CD4-positive, alpha-beta T cell treated with Interleukin-17A for 1 hour (primary cell): ENCODE data around the gene STK32C.
"Not testable (repeated sequence)": the region's sequence is repeated elsewhere in the genome, so short reads cannot be mapped to it uniquely, and the experiment has no call there.

Source experiments
- DNase-seq: peaks from one replicate; pipeline ENCODE4 v3.0.0-alpha.2; 2020

Gene STK32C

GRCh38 chr10:132337854-132338253 lies 30.1 kb upstream of the STK32C start:
- DNase-seq: not testable (repeated sequence)

GRCh38 chr10:132336919-132337407 lies 29.2 kb upstream of the STK32C start:
- DNase-seq: peak; percentile 8

- no peak for DNase-seq
Observed at GRCh38 chr10:132336064-132336746, 28.5 kb upstream of the STK32C start.

DNA sequence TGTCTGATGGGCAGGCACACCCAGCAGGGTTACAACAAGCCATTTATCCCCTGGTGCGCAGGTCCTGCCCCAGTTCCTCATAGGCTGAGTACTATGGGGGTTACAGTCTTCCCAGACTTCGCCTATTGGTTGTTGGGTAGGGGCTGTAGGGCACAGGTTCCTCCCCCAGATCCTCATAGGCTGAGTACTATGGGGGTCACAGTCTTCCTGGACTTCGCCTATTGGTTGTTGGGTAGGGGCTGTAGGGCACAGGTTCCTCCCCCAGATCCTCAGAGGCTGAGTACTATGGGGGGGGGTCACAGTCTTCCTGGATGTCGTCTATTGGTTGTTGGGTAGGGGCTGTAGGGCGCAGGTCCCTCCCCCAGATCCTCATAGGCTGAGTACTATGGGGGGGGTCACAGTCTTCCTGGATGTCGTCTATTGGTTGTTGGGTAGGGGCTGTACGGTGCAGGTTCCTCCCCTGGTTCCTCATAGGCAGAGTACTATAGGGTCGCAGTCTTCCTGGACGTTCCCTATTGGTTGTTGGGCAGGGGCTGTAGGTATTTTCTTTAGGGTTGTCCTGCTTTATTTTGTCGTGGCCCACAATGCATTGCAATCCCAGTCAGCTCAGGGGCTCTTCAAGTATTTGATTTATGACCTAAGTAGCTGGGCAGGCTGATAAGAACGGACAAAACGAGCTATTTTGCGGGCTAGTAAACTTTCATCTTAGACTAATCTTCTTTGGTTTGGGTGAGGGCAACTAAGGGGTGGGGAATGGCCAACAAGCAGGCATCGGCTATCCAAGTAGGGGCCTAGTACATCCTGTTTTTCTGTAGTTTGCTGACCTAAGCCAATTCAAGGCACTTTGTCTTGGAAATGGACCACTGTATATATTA lies 27.7 kb upstream of the STK32C start:
- peak; percentile 28 for DNase-seq

DNA sequence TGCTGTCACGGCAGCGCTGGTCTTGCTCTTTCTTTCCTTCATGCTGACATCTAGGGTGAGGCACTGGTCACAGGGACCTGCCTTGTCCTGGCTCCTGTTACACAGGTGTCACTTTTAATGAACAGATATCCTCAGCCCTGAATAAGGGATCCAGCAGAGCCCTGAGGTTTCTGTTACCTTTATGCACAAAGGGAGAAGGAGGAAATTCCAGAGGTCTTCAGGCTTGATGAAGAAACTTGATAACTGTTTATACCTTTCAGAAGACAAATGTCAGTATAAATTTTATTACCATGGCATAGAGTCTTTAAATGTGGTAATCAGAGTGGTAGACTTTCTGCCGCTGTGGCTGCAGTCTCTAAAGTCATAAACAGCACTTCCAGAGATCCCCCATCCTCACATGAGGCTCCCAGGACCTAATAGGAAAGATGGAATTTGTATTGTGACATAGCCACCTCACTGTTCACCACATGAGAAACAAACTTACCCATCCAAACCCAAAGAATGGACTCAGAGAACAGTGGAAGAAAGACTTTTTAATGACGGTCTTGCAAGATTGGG lies 27.0 kb upstream of the STK32C start:
- DNase-seq: no peak

- no peak for DNase-seq
Observed at GRCh38 chr10:132333386-132333785, 25.6 kb upstream of the STK32C start.

DNA sequence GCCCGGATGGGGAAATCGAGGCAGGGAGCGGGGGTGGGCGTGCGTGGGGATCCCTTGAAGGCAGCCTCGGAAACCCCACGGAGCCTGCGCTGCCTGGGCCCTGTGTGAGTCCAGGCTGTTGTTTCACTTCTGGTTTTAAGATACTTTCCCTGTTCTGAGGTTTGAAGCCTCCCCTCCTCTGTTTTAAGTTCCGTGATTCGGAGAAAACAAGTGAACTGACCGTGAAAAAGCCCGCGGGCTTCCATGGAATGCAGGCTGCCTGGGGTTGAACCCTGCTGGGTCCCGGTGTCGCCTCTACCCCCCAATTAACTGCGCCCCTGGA lies 24.6 kb upstream of the STK32C start:
- DNase-seq: no peak

DNA sequence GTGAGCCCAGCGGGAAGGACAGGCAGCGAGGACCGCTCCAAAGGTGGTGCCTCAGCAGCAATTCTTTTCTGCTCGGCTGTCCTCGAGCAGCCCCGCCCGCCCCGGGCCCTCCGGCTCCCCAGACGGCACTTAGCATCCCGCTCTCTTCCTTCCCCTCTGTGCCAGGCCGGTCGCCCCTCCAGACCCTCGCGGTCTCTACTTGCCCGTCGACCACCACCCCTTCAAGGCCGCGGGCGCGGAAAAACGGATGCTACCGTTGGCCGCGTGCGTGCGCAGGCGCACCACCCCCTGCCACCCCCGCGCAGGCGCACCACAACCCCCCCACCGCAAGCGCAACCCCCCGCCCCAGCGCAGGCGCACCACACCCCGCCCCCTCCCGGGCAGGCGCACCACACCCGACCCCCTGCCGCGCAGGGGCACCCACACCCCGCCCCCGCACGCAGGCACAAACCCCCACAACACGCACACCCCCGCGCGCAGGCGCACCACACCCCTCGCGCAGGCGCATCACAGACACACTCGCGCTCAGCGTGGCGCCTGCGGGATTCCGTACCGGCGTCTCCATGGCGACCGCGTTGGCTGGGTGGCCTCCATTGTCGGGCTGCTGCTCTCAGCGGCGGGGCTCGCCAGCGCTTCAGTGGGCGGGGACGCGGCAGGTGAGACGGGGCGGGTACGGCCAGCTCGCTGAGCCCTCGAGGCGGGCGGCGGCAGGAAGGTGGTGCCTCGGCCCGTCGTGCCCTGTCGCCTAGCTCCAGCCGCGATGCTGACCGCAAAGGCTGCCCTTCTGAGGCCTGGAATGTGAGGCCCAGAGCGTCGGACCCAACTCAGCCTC lies 24.1 kb upstream of the STK32C start, which contains the start of gene LRRC27:
TSS of gene LRRC27 (plus strand) at position 593 of the 832 bp plus-strand sequence. CDS start 1,332 bp downstream, outside the sequence.
- peak; percentile 99 for DNase-seq

DNA sequence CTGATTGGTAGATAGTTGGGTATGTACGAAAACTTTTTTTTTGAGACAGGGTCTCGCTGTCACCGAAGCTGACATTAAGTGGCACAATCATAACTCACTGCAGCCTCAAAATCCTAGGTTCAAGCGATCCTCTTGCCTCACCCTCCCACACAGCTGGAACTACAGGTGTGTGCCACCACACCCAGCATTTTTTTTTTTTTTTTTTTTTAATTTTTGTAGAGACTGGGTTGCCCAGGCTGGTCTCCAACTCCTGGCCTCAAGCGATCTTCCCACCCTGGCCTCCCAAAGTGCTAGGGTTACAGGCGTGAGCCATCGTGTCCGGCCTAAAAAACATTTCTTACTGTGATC lies 22.7 kb upstream of the STK32C start:
- DNase-seq: no peak

DNA sequence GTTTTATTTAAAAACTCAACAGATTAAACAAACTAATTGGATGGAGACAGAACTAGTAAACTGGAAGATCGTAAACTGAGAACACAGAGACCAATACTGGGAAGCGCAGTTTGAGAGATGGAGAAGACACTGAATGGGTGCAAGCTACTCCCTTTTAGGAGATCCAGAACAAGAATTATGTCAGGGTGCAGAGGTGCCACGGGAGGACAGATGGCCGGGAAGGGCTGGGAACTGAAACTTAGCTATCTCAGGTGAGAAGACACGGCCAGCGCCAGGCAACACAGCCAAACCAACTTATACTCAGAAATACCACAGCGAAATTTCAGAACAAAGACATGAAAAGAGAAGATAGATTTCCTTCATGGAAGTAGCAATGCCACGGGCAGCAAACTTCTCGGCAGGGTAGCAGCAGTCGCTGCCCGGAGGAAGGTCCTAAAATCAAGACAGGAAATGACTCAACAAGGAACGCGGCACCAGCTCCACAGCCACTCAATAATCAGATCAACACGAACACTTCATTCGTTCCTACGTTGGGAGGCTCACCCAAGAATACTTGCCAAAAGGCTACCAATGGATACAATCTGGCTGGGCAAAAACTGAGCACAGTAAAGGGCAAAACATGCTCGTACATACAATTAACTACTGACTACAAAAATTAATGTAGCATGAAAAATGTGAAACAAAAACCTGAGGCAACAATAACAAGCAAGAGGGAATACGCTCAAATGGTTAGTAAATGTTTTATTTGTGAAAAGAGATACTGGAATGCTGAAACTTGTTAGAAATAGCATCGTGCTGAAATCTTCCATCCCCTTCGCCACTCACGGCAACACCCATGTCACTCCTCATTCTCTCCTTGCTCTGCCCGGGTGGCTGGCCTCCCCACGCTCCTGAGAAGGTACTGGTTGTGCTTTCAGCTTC lies 22.1 kb upstream of the STK32C start:
- DNase-seq: peak; percentile 49

DNA sequence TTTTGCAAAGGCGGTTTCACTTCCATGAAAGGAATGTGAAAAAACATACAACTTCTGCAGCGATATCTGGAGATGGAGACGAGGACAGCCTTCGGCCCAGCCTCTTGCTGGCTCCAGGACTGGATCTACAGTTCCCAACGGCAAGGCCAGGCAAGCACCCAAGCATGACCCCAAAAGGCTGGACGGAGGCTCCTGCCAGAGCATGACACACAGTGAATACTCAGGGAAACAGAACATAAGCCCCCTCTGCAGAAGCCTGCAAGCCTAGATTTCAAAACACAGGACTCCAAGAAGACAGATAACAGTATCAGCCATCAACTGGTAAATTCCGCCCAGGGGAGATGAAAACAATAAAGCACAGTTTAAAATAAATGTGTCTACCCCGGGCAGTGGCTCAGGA lies 21.0 kb upstream of the STK32C start:
- DNase-seq: no peak

- DNase-seq: no peak
Observed at GRCh38 chr10:132328106-132328505, 20.4 kb upstream of the STK32C start.

- no peak for DNase-seq
Observed at GRCh38 chr10:132326925-132327324, 19.2 kb upstream of the STK32C start.

DNA sequence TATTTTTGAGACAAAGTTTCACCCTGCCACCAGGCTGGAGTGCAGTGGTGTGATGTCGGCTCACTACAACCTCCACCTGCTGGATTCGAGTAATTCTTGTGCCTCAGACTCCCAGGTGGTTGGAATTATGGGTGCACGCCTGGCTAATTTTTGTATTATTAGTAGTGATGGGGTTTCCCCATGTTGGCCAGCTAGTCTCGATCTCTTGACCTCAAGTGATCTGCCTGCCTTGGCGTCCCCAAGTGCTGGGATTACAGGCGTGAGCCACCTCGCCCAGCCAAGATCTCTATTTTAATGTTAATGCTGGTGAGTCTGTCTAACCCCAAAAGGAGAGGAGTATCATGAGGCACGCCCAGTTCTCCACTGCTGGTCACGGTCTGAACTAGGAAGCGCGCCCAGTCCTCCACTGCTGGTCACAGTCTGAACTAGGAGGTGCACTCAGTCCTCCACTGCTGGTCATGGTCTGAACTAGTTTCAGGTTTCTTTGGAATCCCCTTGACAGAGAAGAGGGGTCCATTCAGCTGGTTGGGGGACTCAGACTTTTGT lies 18.7 kb upstream of the STK32C start:
- no peak for DNase-seq

- no peak for DNase-seq
Observed at GRCh38 chr10:132324186-132324585, 16.4 kb upstream of the STK32C start.

- no peak for DNase-seq
Observed at GRCh38 chr10:132322586-132323048, 14.9 kb upstream of the STK32C start.

GRCh38 chr10:132321726-132322125 lies 14.0 kb upstream of the STK32C start:
- no peak for DNase-seq

- DNase-seq: no peak
Observed at GRCh38 chr10:132320654-132321469, 13.1 kb upstream of the STK32C start.

DNA sequence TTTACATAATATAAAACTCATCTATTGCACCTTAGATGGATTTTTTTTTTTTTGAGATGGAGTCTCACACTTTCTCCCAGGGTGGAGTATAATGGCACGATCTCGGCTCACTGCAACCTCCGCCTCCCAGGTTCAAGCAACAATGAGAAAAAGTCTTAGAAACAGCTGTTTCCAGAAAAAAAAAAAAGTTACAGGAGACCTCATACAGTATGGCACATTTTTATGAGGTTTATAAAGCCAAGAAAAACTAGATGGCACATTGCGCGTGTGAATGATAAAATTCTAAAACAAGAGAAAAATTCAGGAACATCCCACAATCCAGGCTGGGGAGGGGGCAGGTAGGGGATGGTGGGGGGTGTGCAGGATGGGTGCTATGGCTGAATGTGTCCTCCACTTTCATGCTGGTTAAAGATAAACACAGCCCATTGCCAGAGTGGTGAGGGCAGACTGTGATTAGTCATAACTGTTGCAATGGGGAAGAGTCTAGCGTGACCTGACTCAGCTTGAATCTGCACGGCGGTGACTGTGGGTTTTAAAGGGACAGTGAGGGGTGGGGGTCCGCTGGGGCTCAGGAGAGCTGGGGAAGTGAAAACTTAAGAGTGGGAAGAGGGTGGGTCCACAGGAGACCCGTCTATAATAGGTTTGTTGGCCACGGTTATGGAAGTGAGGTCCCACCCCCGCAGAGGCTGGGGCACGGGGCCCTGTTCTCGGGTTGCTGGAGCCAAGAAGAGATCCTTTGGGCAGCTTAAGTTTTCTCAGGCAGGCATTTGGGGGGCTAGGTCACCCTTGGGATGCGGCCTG lies 12.3 kb upstream of the STK32C start:
- no peak for DNase-seq

DNA sequence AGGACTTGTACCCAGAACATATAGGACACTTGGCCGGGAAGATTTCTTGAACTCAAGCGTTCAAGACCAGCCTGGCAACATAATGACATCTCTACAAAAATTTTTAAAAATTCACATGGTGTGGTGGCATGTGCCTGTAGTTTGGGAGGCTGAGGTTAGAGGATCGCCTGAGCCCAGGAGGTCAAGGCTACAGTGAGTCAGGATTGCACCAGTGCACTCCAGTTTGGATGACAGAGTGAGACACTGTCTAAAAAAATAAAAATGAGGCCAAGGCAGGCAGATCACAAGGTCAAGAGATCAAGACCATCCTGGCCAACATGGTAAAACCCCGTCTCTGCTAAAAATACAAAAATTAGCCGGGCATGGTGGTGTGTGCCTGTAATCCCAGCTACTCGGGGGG lies 9.7 kb upstream of the STK32C start:
- DNase-seq: not testable (repeated sequence)
